ENCODE measurements around the gene HIF3A. TPM values are rescaled to one million over a fixed set of nuclear protein-coding genes. Genes with fewer than 3 reads are reported as not detected.

The HIF3A gene
- total RNA-seq, 1 experiment from 2014 or later = 4.8 TPM

- DNase-seq = no peak
- H3K4me3 ChIP-seq = no peak overlapping the region
- peaks cover 21% of the 10 kb centered on the region for H3K4me1 ChIP-seq
- no peaks in the 10 kb centered on the region for H3K9me3 ChIP-seq (replicated peaks)
- H3K27ac ChIP-seq = no peak overlapping the region
- H3K36me3 ChIP-seq = peaks cover 35% of the 10 kb centered on the region
- no peaks in the 10 kb centered on the region for H3K27me3 ChIP-seq
Measured at GRCh38 chr19:46353730-46354528, 57.1 kb downstream of the HIF3A start.

GRCh38 chr19:46355234-46356148 is 58.6 kb downstream of the HIF3A start:
- no peak for DNase-seq
- H3K4me3 ChIP-seq = no peak overlapping the region
- no peaks in the 10 kb centered on the region for H3K27me3 ChIP-seq
- no peak overlapping the region for H3K27ac ChIP-seq
- H3K36me3 ChIP-seq = peaks cover 39% of the 10 kb centered on the region
- H3K9me3 ChIP-seq (replicated peaks) = no peaks in the 10 kb centered on the region
- H3K4me1 ChIP-seq = peaks cover 17% of the 10 kb centered on the region

- Histone ChIP-seq H3K27me3 (no peaks in the 10 kb centered on the region), H3K4me3 (no peak overlapping the region), H3K9me3 (replicated peaks) (no peaks in the 10 kb centered on the region), H3K27ac (no peak overlapping the region), H3K36me3 (peaks cover 43% of the 10 kb centered on the region), H3K4me1 (peaks cover 8% of the 10 kb centered on the region)
- no peak for DNase-seq
Measured at GRCh38 chr19:46356149-46357055, 59.6 kb downstream of the HIF3A start.

DNA sequence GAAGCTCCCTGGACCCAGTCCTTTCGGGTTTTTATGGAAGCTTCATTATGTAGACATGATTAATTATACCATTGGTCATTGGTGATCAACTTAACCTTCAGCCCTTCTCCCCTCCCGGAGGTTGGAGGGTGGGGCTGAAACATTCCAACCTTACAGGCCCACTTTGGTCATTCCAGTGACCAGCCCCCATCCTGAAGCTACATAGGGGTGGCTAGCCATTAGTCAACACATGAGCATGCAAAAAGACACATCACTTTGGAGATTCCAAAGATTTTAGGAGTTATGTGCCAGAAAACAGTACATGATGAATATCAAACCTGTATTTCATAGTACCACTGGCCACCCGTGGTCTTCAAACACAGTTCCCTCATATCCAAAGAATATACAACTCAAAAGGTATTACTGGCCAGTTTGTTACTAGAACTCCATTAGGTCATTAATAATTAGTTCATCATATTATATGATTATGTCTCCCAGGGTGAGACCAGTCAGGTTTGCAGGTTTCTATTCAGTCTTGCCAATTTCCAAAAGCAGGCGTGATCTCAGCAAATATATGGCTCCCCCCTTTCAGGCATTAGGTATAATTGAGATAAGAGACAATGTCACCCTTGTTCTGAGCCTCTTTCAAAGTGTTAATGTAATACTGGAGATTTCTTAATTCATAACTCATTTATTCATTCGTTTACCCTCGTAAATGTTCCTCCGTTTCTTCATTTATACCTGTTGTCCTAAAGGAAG is 61.2 kb downstream of the HIF3A start:
- DNase-seq = no peak
- no peaks in the 10 kb centered on the region for H3K9me3 ChIP-seq (replicated peaks)
- no peaks in the 10 kb centered on the region for H3K27me3 ChIP-seq
- no peaks in the 10 kb centered on the region for H3K4me1 ChIP-seq
- H3K27ac ChIP-seq = no peak overlapping the region
- peaks cover 49% of the 10 kb centered on the region for H3K36me3 ChIP-seq
- no peak overlapping the region for H3K4me3 ChIP-seq

DNA sequence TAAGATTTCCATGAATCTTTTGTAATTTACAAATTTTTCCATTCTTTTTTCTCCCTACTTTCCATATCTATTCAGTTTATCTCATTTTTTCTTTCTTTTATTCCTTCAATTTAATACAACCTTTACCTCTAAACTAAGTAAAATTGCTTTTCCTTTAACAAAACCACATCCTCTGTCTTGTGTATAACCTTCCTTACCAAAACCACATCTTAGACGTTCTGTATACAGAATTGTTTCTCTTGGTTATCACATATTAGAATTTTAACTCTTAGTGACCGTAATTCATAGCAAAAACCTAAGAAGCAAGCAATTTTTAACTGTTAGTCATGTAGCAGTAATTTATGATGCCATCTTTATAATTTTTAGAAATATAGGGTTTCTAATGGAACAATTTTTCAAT is 65.1 kb downstream of the HIF3A start:
- Histone ChIP-seq H3K4me3 (no peak overlapping the region), H3K4me1 (peaks cover 6% of the 10 kb centered on the region), H3K36me3 (peaks cover 49% of the 10 kb centered on the region), H3K9me3 (replicated peaks) (no peaks in the 10 kb centered on the region), H3K27me3 (no peaks in the 10 kb centered on the region), H3K27ac (no peak overlapping the region)
- DNase-seq = no peak

- H3K4me3 ChIP-seq = no peak overlapping the region
- peaks cover 52% of the 10 kb centered on the region for H3K36me3 ChIP-seq
- H3K27me3 ChIP-seq = no peaks in the 10 kb centered on the region
- peaks cover 16% of the 10 kb centered on the region for H3K4me1 ChIP-seq
- DNase-seq = no peak
- no peaks in the 10 kb centered on the region for H3K9me3 ChIP-seq (replicated peaks)
- H3K27ac ChIP-seq = no peak overlapping the region
Measured at GRCh38 chr19:46364359-46364758, 67.5 kb downstream of the HIF3A start.

- no peak overlapping the region for H3K27ac ChIP-seq
- no peaks in the 10 kb centered on the region for H3K27me3 ChIP-seq
- H3K9me3 ChIP-seq (replicated peaks) = no peaks in the 10 kb centered on the region
- H3K4me3 ChIP-seq = no peak overlapping the region
- no peak for DNase-seq
- H3K36me3 ChIP-seq = peaks cover 55% of the 10 kb centered on the region
- H3K4me1 ChIP-seq = peaks cover 16% of the 10 kb centered on the region
Measured at GRCh38 chr19:46365561-46365960, 68.7 kb downstream of the HIF3A start.

- H3K27ac ChIP-seq = no peak overlapping the region
- no peak for DNase-seq
- peaks cover 16% of the 10 kb centered on the region for H3K4me1 ChIP-seq
- no peaks in the 10 kb centered on the region for H3K27me3 ChIP-seq
- H3K36me3 ChIP-seq = peaks cover 51% of the 10 kb centered on the region
- H3K4me3 ChIP-seq = no peak overlapping the region
- no peaks in the 10 kb centered on the region for H3K9me3 ChIP-seq (replicated peaks)
Measured at GRCh38 chr19:46366620-46367292, 69.9 kb downstream of the HIF3A start.

- no peaks in the 10 kb centered on the region for H3K9me3 ChIP-seq (replicated peaks)
- H3K4me1 ChIP-seq = peaks cover 16% of the 10 kb centered on the region
- no peaks in the 10 kb centered on the region for H3K27me3 ChIP-seq
- no peak overlapping the region for H3K27ac ChIP-seq
- H3K36me3 ChIP-seq = peaks cover 44% of the 10 kb centered on the region
- no peak overlapping the region for H3K4me3 ChIP-seq
- DNase-seq = no peak
Measured at GRCh38 chr19:46367426-46367825, 70.6 kb downstream of the HIF3A start.

GRCh38 chr19:46368116-46368515 is 71.3 kb downstream of the HIF3A start:
- Histone ChIP-seq H3K27ac (no peak overlapping the region), H3K9me3 (replicated peaks) (no peaks in the 10 kb centered on the region), H3K4me3 (no peak overlapping the region), H3K4me1 (peaks cover 16% of the 10 kb centered on the region), H3K36me3 (peaks cover 44% of the 10 kb centered on the region), H3K27me3 (no peaks in the 10 kb centered on the region)
- DNase-seq = no peak

GRCh38 chr19:46369817-46370216 is 73.0 kb downstream of the HIF3A start:
- no peak overlapping the region for H3K27ac ChIP-seq
- no peaks in the 10 kb centered on the region for H3K27me3 ChIP-seq
- H3K36me3 ChIP-seq = peaks cover 28% of the 10 kb centered on the region
- peaks cover 16% of the 10 kb centered on the region for H3K4me1 ChIP-seq
- no peak overlapping the region for H3K4me3 ChIP-seq
- no peak for DNase-seq
- no peaks in the 10 kb centered on the region for H3K9me3 ChIP-seq (replicated peaks)

DNA sequence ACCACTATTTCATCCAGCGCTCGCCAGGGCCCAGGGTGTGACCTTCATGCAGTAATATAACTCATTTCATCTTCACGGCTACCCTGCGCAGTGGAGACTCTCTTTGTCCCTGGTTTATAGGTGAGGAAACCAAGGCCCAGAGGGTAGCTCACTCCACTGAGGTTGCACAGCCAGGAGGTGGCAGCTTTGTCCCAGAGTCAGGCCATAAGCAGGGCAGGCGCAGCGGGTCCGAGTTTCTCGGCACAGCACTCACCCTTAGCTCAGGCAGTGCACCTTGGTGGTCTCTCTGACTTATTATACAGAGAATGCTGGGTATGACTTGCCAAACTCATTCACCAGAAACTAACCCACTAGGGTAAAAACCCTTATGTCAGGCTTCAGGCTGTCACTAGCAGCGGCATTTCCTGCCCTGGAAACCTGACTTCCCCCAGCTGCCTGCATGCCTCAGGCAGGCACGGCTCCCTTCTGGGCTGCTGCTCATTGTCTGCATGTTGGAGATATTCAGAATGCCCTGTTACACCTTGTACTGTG is 74.6 kb downstream of the HIF3A start:
- no peak overlapping the region for H3K4me3 ChIP-seq
- H3K4me1 ChIP-seq = peaks cover 12% of the 10 kb centered on the region
- no peaks in the 10 kb centered on the region for H3K27me3 ChIP-seq
- peaks cover 25% of the 10 kb centered on the region for H3K36me3 ChIP-seq
- DNase-seq = no peak
- H3K9me3 ChIP-seq (replicated peaks) = no peaks in the 10 kb centered on the region
- no peak overlapping the region for H3K27ac ChIP-seq

DNA sequence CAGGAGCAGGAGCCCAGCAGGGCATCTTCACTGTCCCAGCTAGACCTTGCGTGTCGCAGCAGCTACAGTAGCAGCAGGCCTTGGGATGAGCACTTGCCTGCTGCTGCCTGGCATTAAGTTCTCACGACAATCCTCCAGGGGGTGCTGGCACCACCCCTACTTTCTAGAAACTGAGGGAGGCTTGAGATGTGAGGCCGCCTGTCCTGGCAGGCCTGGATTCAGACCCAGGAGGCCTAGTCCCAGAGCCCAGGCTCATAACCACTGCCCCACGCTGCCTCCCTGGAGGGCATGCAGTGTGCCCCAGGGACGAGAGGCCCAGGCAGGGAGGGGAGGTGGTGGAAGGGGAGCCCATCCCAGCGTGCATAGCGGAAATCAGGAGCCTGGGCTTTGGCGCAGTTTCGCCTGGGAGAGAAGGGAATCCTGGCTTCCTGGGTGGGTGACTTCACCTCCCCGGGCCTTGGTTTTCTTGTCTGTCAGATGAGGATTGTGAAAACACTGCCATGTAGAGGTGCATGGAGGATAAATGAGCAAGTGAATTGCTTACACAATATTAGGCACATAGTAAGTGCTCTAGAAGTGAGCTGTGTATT is 76.2 kb downstream of the HIF3A start:
- Histone ChIP-seq H3K36me3 (peaks cover 34% of the 10 kb centered on the region), H3K4me3 (no peak overlapping the region), H3K4me1 (no peaks in the 10 kb centered on the region), H3K27ac (no peak overlapping the region), H3K27me3 (no peaks in the 10 kb centered on the region), H3K9me3 (replicated peaks) (no peaks in the 10 kb centered on the region)
- DNase-seq = no peak

All from SJCRH30 (cell line).